ENCODE results near the gene LUZP2.

GRCh38 chr11:24636291-24636629, 139.4 kb downstream of the LUZP2 start:
- no peak for TF ChIP-seq CTCF (IDR thresholded peaks at IDR 0.05 in 8 of 11, conservative IDR thresholded peaks at IDR 0.05 in 3 of 11)
- TF ChIP-seq POLR2AphosphoS5 (IDR thresholded peaks at IDR 0.05): no peak
- TF ChIP-seq POLR2A (IDR thresholded peaks at IDR 0.05): no peak
